ENCODE results near the gene TCF7L2.

Gene TCF7L2

GRCh38 chr10:113041324-113041723 lies 91.3 kb downstream of the TCF7L2 start:
- Histone ChIP-seq H3K4me1 (ENCODE audit: control insufficient read depth in 1 of 2, insufficient read depth in 2 of 2, low read length in 2 of 2) (peaks cover 0 to 12% of the 10 kb centered on the region in 2 donors), H3K27ac (ENCODE audit: low read length) (no peak overlapping the region)

GRCh38 chr10:113041841-113042750 lies 92.0 kb downstream of the TCF7L2 start:
- H3K27me3 ChIP-seq (ENCODE audit: low read depth, low read length), result no peaks in the 10 kb centered on the region
- H3K9me3 ChIP-seq (ENCODE audit: control insufficient read depth in 1 of 2, low read length in 2 of 2), result no peaks in the 10 kb centered on the region
- no peak overlapping the region for H3K4me3 ChIP-seq (ENCODE audit: low read depth in 1 of 2, low read length in 2 of 2)
- peaks cover 0 to 15% of the 10 kb centered on the region in 2 donors for H3K4me1 ChIP-seq (ENCODE audit: control insufficient read depth in 1 of 2, insufficient read depth in 2 of 2, low read length in 2 of 2)
- H3K27ac ChIP-seq (ENCODE audit: low read length), result no peak overlapping the region
- H3K36me3 ChIP-seq (ENCODE audit: control insufficient read depth in 1 of 2, insufficient read depth in 2 of 2, low read length in 2 of 2), result peaks cover 0 to 4% of the 10 kb centered on the region in 2 donors

More at GRCh38 chr10:113041324-113041723, 91.3 kb downstream of the TCF7L2 start:
- H3K9me3 ChIP-seq (ENCODE audit: control insufficient read depth in 1 of 2, low read length in 2 of 2), result no peaks in the 10 kb centered on the region
- peaks cover 0 to 4% of the 10 kb centered on the region in 2 donors for H3K36me3 ChIP-seq (ENCODE audit: control insufficient read depth in 1 of 2, insufficient read depth in 2 of 2, low read length in 2 of 2)
- H3K4me3 ChIP-seq (ENCODE audit: low read depth in 1 of 2, low read length in 2 of 2), result no peak overlapping the region
- H3K27me3 ChIP-seq (ENCODE audit: low read depth, low read length), result no peaks in the 10 kb centered on the region

- no peak overlapping the region for H3K27ac ChIP-seq (ENCODE audit: low read length)
- H3K4me1 ChIP-seq (ENCODE audit: control insufficient read depth in 1 of 2, insufficient read depth in 2 of 2, low read length in 2 of 2), result peaks cover 6 to 22% of the 10 kb centered on the region in 2 donors
- no peaks in the 10 kb centered on the region for H3K9me3 ChIP-seq (ENCODE audit: control insufficient read depth in 1 of 2, low read length in 2 of 2)
- no peak overlapping the region for H3K4me3 ChIP-seq (ENCODE audit: low read depth in 1 of 2, low read length in 2 of 2)
- peaks cover 0 to 4% of the 10 kb centered on the region in 2 donors for H3K36me3 ChIP-seq (ENCODE audit: control insufficient read depth in 1 of 2, insufficient read depth in 2 of 2, low read length in 2 of 2)
- no peaks in the 10 kb centered on the region for H3K27me3 ChIP-seq (ENCODE audit: low read depth, low read length)
These were observed 92.8 kb downstream of the TCF7L2 start for GRCh38 chr10:113042868-113043267.

DNA sequence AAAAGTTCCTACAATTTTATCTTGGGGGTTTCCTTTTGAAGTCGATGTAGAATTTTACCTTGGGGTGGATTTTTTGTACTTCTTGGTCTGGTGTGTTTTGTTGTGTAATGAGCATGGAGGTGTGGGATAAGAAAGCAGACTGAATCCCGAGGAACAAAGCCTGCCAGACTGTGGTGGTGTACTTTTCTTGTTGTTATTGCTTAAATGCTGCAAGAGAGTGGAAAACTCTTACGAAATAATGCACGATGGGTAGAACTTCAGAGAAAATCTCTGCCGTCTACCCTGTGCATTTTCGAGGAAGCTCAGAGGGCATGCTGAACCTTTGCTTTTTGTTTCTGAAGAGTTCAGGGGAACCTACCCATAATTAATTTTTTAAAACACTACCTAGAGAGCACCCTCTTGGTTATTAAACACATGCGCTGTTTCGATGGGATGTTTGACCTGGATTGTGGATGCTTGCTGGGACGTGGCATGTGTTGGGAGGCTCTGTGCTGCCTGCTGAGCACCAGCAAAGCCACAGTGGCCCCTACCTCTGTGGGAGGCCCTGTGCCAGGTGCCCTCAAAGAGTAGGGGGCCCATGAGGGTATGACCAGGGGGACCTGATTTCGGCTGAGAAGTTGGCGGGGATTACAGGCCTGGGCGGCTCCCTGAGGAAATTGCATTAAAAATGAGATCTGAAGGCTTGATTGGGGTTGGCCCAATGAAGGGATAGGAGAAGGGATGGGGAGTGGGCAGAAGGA lies 94.1 kb downstream of the TCF7L2 start:
- H3K27me3 ChIP-seq (ENCODE audit: low read depth, low read length), result no peaks in the 10 kb centered on the region
- H3K36me3 ChIP-seq (ENCODE audit: control insufficient read depth in 1 of 2, insufficient read depth in 2 of 2, low read length in 2 of 2), result peaks cover 0 to 4% of the 10 kb centered on the region in 2 donors
- H3K9me3 ChIP-seq (ENCODE audit: control insufficient read depth in 1 of 2, low read length in 2 of 2), result no peaks in the 10 kb centered on the region
- H3K4me1 ChIP-seq (ENCODE audit: control insufficient read depth in 1 of 2, insufficient read depth in 2 of 2, low read length in 2 of 2), result peaks cover 6 to 32% of the 10 kb centered on the region in 2 donors
- H3K4me3 ChIP-seq (ENCODE audit: low read depth in 1 of 2, low read length in 2 of 2), result no peak overlapping the region
- no peak overlapping the region for H3K27ac ChIP-seq (ENCODE audit: low read length)

DNA sequence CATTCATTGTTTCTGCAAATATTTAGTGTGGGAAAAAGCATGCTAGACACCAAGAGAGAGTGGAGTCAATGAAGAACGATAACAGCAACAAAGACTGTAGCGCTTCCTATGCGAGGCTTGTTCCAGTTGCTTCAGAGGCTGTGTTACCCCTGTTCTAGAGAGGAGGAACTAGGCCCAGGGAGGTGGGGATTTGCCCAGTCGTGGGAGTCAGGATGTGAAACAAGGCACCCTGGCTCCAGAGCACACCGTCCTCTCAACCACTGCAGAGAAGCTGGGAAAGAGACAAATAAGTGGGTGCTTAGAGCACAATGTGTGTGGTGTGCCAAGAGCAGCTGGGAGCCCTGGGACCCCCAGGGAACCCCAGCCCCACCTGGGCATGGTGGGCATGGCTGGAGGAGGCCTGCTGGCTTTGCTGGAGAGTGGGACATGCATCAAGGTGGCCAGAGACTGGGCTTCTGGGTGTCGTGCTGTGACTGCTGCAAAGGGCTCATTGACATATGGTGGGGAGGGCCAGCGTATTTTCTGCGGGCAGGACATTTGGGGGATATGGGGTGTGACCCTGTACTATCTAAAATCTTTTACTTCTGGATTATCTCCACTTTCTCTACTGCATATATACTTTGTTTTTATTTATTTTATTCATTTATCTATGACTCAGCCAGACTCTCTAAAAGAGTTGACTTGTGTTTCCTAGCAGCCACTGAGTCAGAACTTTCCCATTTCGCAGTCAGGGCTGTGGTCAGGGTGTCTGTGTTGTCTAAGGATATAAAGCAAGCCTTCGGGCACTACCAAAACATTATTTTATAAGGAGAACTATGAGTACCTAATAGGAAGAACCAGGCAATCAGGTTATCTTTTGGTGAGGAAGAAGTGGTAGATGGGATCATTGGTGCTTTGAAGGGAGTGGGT lies 95.4 kb downstream of the TCF7L2 start:
- no peaks in the 10 kb centered on the region for H3K9me3 ChIP-seq (ENCODE audit: control insufficient read depth in 1 of 2, low read length in 2 of 2)
- no peak overlapping the region for H3K27ac ChIP-seq (ENCODE audit: low read length)
- peaks cover 6 to 32% of the 10 kb centered on the region in 2 donors for H3K4me1 ChIP-seq (ENCODE audit: control insufficient read depth in 1 of 2, insufficient read depth in 2 of 2, low read length in 2 of 2)
- H3K36me3 ChIP-seq (ENCODE audit: control insufficient read depth in 1 of 2, insufficient read depth in 2 of 2, low read length in 2 of 2), result peaks cover 0 to 3% of the 10 kb centered on the region in 2 donors
- no peak overlapping the region for H3K4me3 ChIP-seq (ENCODE audit: low read depth in 1 of 2, low read length in 2 of 2)
- H3K27me3 ChIP-seq (ENCODE audit: low read depth, low read length), result no peaks in the 10 kb centered on the region

DNA sequence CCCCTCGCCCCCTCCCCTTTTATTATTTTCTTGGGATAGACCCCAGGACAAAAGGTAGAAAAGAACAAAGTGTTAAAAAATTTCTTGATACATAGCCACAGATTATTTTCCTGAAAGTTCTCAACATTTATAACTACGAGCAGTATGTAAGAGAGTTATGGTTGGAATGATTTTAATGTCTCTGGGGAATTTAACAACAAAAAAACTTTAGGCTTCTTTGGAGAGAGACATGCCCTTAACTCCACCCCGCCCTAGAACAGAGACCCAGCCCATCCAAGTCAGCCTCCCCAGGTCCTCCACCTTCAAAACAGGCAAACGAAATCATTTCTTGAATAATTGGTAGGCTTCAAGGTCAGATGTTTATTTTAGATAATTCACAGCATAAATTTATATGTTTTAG lies 97.1 kb downstream of the TCF7L2 start:
- H3K27ac ChIP-seq (ENCODE audit: low read length), result no peak overlapping the region
- H3K4me3 ChIP-seq (ENCODE audit: low read depth in 1 of 2, low read length in 2 of 2), result no peak overlapping the region
- H3K27me3 ChIP-seq (ENCODE audit: low read depth, low read length), result no peaks in the 10 kb centered on the region
- H3K9me3 ChIP-seq (ENCODE audit: control insufficient read depth in 1 of 2, low read length in 2 of 2), result no peaks in the 10 kb centered on the region
- peaks cover 6 to 34% of the 10 kb centered on the region in 2 donors for H3K4me1 ChIP-seq (ENCODE audit: control insufficient read depth in 1 of 2, insufficient read depth in 2 of 2, low read length in 2 of 2)
- peaks cover 0 to 3% of the 10 kb centered on the region in 2 donors for H3K36me3 ChIP-seq (ENCODE audit: control insufficient read depth in 1 of 2, insufficient read depth in 2 of 2, low read length in 2 of 2)

DNA sequence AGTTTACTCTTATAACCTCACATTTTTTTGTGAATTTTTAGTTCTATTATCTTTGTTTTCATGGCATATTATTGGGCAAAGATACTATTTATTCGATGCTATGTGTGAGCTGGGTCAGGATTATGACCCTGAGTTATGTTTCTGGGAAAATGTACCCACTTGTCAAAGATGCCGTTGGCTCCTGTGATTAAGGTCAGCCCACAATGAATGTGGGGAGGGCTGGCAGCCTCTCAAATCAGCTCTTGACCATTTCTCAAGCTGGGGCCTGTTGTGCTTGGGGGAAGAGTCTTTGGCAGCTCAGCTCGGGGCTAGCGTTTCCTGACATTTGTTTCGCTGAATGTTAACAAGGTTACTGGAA lies 97.5 kb downstream of the TCF7L2 start:
- Histone ChIP-seq H3K4me1 (ENCODE audit: control insufficient read depth in 1 of 2, insufficient read depth in 2 of 2, low read length in 2 of 2) (peaks cover 6 to 31% of the 10 kb centered on the region in 2 donors), H3K4me3 (ENCODE audit: low read depth in 1 of 2, low read length in 2 of 2) (no peak overlapping the region), H3K27me3 (ENCODE audit: low read depth, low read length) (no peaks in the 10 kb centered on the region), H3K27ac (ENCODE audit: low read length) (no peak overlapping the region), H3K9me3 (ENCODE audit: control insufficient read depth in 1 of 2, low read length in 2 of 2) (no peaks in the 10 kb centered on the region), H3K36me3 (ENCODE audit: control insufficient read depth in 1 of 2, insufficient read depth in 2 of 2, low read length in 2 of 2) (peaks cover 0 to 3% of the 10 kb centered on the region in 2 donors)

DNA sequence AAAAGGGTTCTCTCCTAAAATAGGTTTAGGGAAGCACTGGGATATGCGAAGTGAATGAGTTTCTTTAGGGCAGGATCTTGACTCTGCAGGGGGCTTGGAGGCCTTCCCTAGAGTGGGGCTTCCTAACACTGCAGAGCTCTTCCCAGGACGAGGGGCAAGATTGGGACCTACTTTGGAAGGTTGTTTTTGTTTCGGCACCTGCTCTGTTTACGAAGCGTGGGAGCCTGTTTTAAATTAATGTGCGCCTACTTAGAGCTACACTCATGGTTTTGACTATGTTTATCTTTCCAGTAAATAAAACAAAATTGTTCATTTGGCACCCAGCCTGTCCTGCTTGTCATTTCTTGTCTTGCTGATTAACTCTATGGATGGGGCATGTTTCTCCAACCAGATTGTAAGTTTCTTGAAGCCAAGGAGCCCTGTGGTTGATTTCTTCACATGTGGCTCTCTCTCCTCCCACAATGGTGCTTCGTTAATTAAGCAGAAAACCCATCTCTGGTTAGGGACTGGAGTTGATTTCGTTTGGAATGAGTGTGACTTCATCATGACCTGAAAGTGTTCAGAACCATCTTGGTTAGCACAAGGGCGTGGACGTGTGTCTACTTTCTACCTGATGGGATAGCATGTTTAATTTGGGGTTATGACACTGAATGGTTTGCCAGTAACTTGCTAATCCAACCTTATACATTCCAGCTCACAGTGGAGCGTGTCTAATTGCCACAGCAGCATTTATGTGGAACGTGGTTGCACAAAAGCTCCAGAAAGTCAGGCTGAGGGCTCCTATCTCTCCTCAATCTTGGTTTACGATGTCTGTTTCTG lies 98.1 kb downstream of the TCF7L2 start:
- H3K9me3 ChIP-seq (ENCODE audit: control insufficient read depth in 1 of 2, low read length in 2 of 2), result no peaks in the 10 kb centered on the region
- H3K27ac ChIP-seq (ENCODE audit: low read length), result no peak overlapping the region
- peaks cover 6 to 35% of the 10 kb centered on the region in 2 donors for H3K4me1 ChIP-seq (ENCODE audit: control insufficient read depth in 1 of 2, insufficient read depth in 2 of 2, low read length in 2 of 2)
- no peak overlapping the region for H3K4me3 ChIP-seq (ENCODE audit: low read depth in 1 of 2, low read length in 2 of 2)
- H3K36me3 ChIP-seq (ENCODE audit: control insufficient read depth in 1 of 2, insufficient read depth in 2 of 2, low read length in 2 of 2), result peaks cover 0 to 3% of the 10 kb centered on the region in 2 donors
- H3K27me3 ChIP-seq (ENCODE audit: low read depth, low read length), result no peaks in the 10 kb centered on the region

- H3K4me1 ChIP-seq (ENCODE audit: control insufficient read depth in 1 of 2, insufficient read depth in 2 of 2, low read length in 2 of 2), result peaks cover 6 to 41% of the 10 kb centered on the region in 2 donors
- no peak overlapping the region for H3K27ac ChIP-seq (ENCODE audit: low read length)
- no peaks in the 10 kb centered on the region for H3K27me3 ChIP-seq (ENCODE audit: low read depth, low read length)
- no peak overlapping the region for H3K4me3 ChIP-seq (ENCODE audit: low read depth in 1 of 2, low read length in 2 of 2)
- no peaks in the 10 kb centered on the region for H3K9me3 ChIP-seq (ENCODE audit: control insufficient read depth in 1 of 2, low read length in 2 of 2)
- H3K36me3 ChIP-seq (ENCODE audit: control insufficient read depth in 1 of 2, insufficient read depth in 2 of 2, low read length in 2 of 2), result peaks cover 0 to 3% of the 10 kb centered on the region in 2 donors
These were observed 99.8 kb downstream of the TCF7L2 start for GRCh38 chr10:113049881-113050280.

DNA sequence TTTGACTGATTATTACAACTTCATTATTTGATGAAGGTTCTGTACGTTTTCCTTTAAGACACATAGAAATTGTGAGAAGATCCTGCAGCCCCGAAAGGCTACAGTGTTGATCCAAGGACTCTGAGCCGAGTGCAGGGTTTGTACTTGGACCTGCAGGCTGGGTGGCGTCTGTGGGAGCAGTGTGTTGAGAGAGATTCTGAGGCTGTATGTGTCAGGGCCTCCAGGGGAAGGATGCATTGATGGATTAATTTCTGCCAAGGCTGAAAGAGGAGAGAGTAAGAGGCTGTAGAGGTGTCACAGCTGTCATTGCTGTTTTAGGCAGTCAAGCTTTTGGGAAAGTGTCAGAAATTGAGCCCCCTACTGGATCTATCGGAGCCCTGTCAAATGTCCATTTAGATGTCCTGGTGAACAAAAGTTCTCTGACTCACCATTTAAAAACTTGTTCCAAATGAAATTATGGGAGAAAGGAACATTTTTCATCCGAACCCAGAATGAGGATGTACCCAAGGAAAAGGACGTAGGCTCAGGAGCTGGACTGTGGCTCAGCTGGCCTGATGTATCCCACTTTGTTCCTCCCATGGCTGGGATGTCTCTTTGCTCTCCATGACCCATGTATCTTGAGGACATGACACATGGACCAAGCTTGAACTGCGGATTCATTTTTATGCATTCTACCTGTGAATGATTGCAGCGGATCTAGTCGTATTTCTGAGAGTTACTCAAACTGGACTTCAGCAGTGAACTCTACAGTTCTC lies 102.2 kb downstream of the TCF7L2 start:
- Histone ChIP-seq H3K27ac (ENCODE audit: low read length) (no peak overlapping the region), H3K4me1 (ENCODE audit: control insufficient read depth in 1 of 2, insufficient read depth in 2 of 2, low read length in 2 of 2) (peaks cover 6 to 35% of the 10 kb centered on the region in 2 donors)

More for the DNA sequence above, 102.2 kb downstream of the TCF7L2 start:
- no peak overlapping the region for H3K4me3 ChIP-seq (ENCODE audit: low read depth in 1 of 2, low read length in 2 of 2)
- H3K36me3 ChIP-seq (ENCODE audit: control insufficient read depth in 1 of 2, insufficient read depth in 2 of 2, low read length in 2 of 2), result peaks cover 0 to 3% of the 10 kb centered on the region in 2 donors
- H3K27me3 ChIP-seq (ENCODE audit: low read depth, low read length), result no peaks in the 10 kb centered on the region
- H3K9me3 ChIP-seq (ENCODE audit: control insufficient read depth in 1 of 2, low read length in 2 of 2), result no peaks in the 10 kb centered on the region

Data from muscle layer of duodenum (tissue), 2 donors.